Measurements from ENCODE around the gene PAPOLA. TPM values are rescaled to one million over a fixed set of nuclear protein-coding genes. Genes with fewer than 3 reads are reported as not detected.
A peak's percentile ranks its signal among the peaks of the same experiment; 100 is the strongest.

The PAPOLA gene
- total RNA-seq, 1 donor from 2014 or later = 235 TPM

GRCh38 chr14:96581902-96582301, 79.7 kb downstream of the PAPOLA start:
- Mint-ChIP-seq H3K36me3 (no peaks in the 10 kb centered on the region), H3K4me3 (peak overlapping the region; percentile 50), H3K4me1 (peaks cover 29% of the 10 kb centered on the region), H3K9me3 (no peaks in the 10 kb centered on the region), H3K27me3 (ENCODE audit: insufficient read depth, low read depth) (peaks cover 9% of the 10 kb centered on the region), H3K27ac (peak overlapping the region; percentile 2)
- Histone ChIP-seq H3K27ac (no peak overlapping the region), H3K4me2 (no peak overlapping the region), H3K9ac (no peak overlapping the region), H3K36me3 (no peaks in the 10 kb centered on the region), H3K79me2 (ENCODE audit: low read depth) (no peaks in the 10 kb centered on the region), H2AFZ (replicated peaks) (no peak overlapping the region), H3K9me3 (ENCODE audit: low read depth) (no peaks in the 10 kb centered on the region), H4K20me1 (ENCODE audit: low read depth) (no peaks in the 10 kb centered on the region), H3F3A (ENCODE audit: low read depth) (no peaks in the 10 kb centered on the region), H3K27me3 (no peaks in the 10 kb centered on the region), H3K4me1 (no peaks in the 10 kb centered on the region), H3K4me3 (no peak overlapping the region)
- TF ChIP-seq EZH2phosphoT487 (IDR thresholded peaks at IDR 0.05) = no peak
- TF ChIP-seq CTCF (IDR thresholded peaks at IDR 0.05) = no peak
- TF ChIP-seq EZH2 (IDR thresholded peaks at IDR 0.05) = no peak
- no peak for DNase-seq (ENCODE audit: low spot score)

GRCh38 chr14:96582411-96582961, 80.3 kb downstream of the PAPOLA start:
- TF ChIP-seq CTCF (IDR thresholded peaks at IDR 0.05) (no peak), EZH2phosphoT487 (IDR thresholded peaks at IDR 0.05) (no peak), EZH2 (IDR thresholded peaks at IDR 0.05) (no peak)
- Mint-ChIP-seq H3K4me1 (peaks cover 28% of the 10 kb centered on the region), H3K36me3 (no peaks in the 10 kb centered on the region), H3K27me3 (ENCODE audit: insufficient read depth, low read depth) (peaks cover 9% of the 10 kb centered on the region), H3K4me3 (no peak overlapping the region), H3K9me3 (no peaks in the 10 kb centered on the region), H3K27ac (no peak overlapping the region)
- Histone ChIP-seq H3K9ac (no peak overlapping the region), H3K4me3 (no peak overlapping the region), H3K36me3 (no peaks in the 10 kb centered on the region), H3K27me3 (no peaks in the 10 kb centered on the region), H4K20me1 (ENCODE audit: low read depth) (no peaks in the 10 kb centered on the region), H3K9me3 (ENCODE audit: low read depth) (no peaks in the 10 kb centered on the region), H2AFZ (replicated peaks) (no peak overlapping the region), H3K4me1 (no peaks in the 10 kb centered on the region), H3K79me2 (ENCODE audit: low read depth) (no peaks in the 10 kb centered on the region), H3F3A (ENCODE audit: low read depth) (no peaks in the 10 kb centered on the region), H3K27ac (no peak overlapping the region), H3K4me2 (no peak overlapping the region)
- DNase-seq (ENCODE audit: low spot score) = no peak

- Histone ChIP-seq H3K27me3 (no peaks in the 10 kb centered on the region), H3K79me2 (ENCODE audit: low read depth) (no peaks in the 10 kb centered on the region), H3K4me3 (no peak overlapping the region), H3K4me2 (no peak overlapping the region), H4K20me1 (ENCODE audit: low read depth) (no peaks in the 10 kb centered on the region), H3F3A (ENCODE audit: low read depth) (no peaks in the 10 kb centered on the region), H3K36me3 (no peaks in the 10 kb centered on the region), H2AFZ (replicated peaks) (no peak overlapping the region), H3K9me3 (ENCODE audit: low read depth) (no peaks in the 10 kb centered on the region), H3K27ac (no peak overlapping the region), H3K4me1 (no peaks in the 10 kb centered on the region), H3K9ac (no peak overlapping the region)
- no peak for DNase-seq (ENCODE audit: low spot score)
- Mint-ChIP-seq H3K4me1 (peaks cover 31% of the 10 kb centered on the region), H3K36me3 (no peaks in the 10 kb centered on the region), H3K4me3 (no peak overlapping the region), H3K27ac (no peak overlapping the region), H3K27me3 (ENCODE audit: insufficient read depth, low read depth) (peaks cover 11% of the 10 kb centered on the region), H3K9me3 (no peaks in the 10 kb centered on the region)
- no peak for TF ChIP-seq EZH2 (IDR thresholded peaks at IDR 0.05)
- no peak for TF ChIP-seq CTCF (IDR thresholded peaks at IDR 0.05)
These were observed 80.8 kb downstream of the PAPOLA start for GRCh38 chr14:96582995-96583394.

All from neural progenitor cell (in vitro differentiated cells).